Pancreas (tissue), 10 donors: ENCODE data around the gene BPIFB6. TPM values are rescaled to one million over a fixed set of nuclear protein-coding genes. Genes with fewer than 3 reads are reported as not detected.

Source experiments
- ATAC-seq, 4 donors: fragments of 200-7000 bp; cut with Tn5 transposase; one replicate each; pipeline versions ENCODE4 v1.8.0 to v1.9.1; 2020; ENCODE audit warnings: mild to moderate bottlenecking in 4 of 4, moderate library complexity in 4 of 4
- DNase-seq, 6 donors: peaks; one replicate each; pipeline ENCODE4 v3.0.0-alpha.2; 2020
- FAIRE-seq: peaks from 2 replicates; lab custom pipeline; 2012; peaks lifted over from hg19 to GRCh38; lab: Jason Lieb, UNC
- H3K27ac ChIP-seq, 4 donors: fragments of 200-600 bp; sonication (generic); 1 replicate in 3 of 4; 2 replicates in 1 of 4; pipeline versions ENCODE4 v1.5.0 to v1.8.0; 2020
- H3K27me3 ChIP-seq, 4 donors: fragments of 200-600 bp; one replicate each; pipeline ENCODE4 v1.8.0; 2021
- H3K36me3 ChIP-seq, 3 donors: fragments of 200-600 bp; sonication (generic) in 1 of 3; one replicate each; pipeline versions ENCODE4 v1.5.0 to v1.8.0; 2020 to 2021
- H3K4me1 ChIP-seq, 3 donors: fragments of 200-600 bp; one replicate each; pipeline ENCODE4 v1.8.0; 2021
- H3K4me3 ChIP-seq, 4 donors: fragments of 200-600 bp; sonication (generic) in 2 of 4; one replicate each; pipeline versions ENCODE4 v1.5.0 to v1.8.0; 2020 to 2021
- H3K9me3 ChIP-seq, 4 donors: fragments of 200-600 bp; one replicate each; pipeline ENCODE4 v1.8.0; 2021
- WGBS, 2 donors: extraction: QIAGEN DNeasy Blood & Tissue Kit; methylation state at CpG; one replicate each; pipeline ENCODE4 v1.1.7; 2013; 5-methylcytosine and 5-hydroxymethylcytosine counted together
- intact Hi-C, 3 donors: fragments of 100-400 bp; cut with DNase I; formaldehyde crosslinking; loops; one replicate each; pipeline versions ENCODE4 v1.11.1 to v1.14.2; 2022
- polyA plus RNA-seq, 2 donors: library from polyadenylated mRNA; stranded (reverse); fragments of 200-250 nt; gene quantifications; one replicate each; pipeline ENCODE4 v1.2.3, GENCODE V29; 2013
- total RNA-seq, 6 donors: library from RNA; stranded (reverse); fragmentation: NEBNext Ultra II Directional in 4 of 6; extraction: Animal tissue kit (Norgen Biotek cat#: 25700) in 4 of 6; gene quantifications; one replicate each; pipeline versions ENCODE4 v1.2.1 to v1.2.4, GENCODE V29; 2021 to 2023
- TF ChIP-seq, protein P1 (sequence below), 4 donors: fragments of 200-600 bp; sonication (generic) in 3 of 4; IDR thresholded peaks; one replicate each; pipeline versions ENCODE4 v1.5.0 to v1.8.0; 2021; ENCODE audit warnings: antibody characterized with exemption in 4 of 4
- donor health status: healthy with polysubstance abuse.
- donor health status: DM: no; HTN: no; CAD: no; lungs with moderate emphysema.
- donor health status: DM: no; HTN: no; CAD: no.
- donor health status: control.
- donor health status: control.
- donor health status: Bipolar disorder and iron deficiency.
- donor health status: DM: yes; HTN: yes; CAD: no.
- donor health status: DM: no; HTN: no; CAD: no.
- donor health status: DM: no; HTN: no; CAD: no.
- donor health status: DM: yes; HTN: yes; CAD: no.

The BPIFB6 gene
- total and polyA plus RNA-seq, 8 donors = not detected

DNA sequence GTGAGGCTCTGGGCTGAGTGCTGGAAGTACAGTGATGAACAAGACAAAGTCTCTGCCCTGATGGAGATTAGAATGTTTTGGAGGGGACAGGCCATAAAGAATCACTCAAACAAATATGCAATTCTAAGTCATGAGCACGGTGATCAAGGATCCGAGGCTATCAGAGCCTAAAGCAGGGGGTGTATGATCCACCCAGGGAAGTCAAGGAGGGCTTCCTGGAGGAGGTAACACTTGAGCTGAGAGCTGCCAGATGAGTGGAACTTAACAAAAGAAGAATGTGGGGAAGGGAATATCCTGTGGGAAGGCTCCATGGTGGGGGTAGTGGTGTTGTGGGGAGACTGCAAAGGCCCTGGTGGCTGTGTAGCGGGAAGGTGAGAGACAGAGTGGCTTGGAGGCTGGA, 60.2 kb downstream of the BPIFB6 start:
- Histone ChIP-seq H3K36me3 (no peaks in the 10 kb centered on the region), H3K27ac (no peak overlapping the region), H3K9me3 (no peaks in the 10 kb centered on the region), H3K27me3 (no peaks in the 10 kb centered on the region), H3K4me3 (no peak overlapping the region), H3K4me1 (no peaks in the 10 kb centered on the region)
- DNase-seq (no peak), FAIRE-seq (no peak), ATAC-seq (no peak)
- TF ChIP-seq, protein P1, sequence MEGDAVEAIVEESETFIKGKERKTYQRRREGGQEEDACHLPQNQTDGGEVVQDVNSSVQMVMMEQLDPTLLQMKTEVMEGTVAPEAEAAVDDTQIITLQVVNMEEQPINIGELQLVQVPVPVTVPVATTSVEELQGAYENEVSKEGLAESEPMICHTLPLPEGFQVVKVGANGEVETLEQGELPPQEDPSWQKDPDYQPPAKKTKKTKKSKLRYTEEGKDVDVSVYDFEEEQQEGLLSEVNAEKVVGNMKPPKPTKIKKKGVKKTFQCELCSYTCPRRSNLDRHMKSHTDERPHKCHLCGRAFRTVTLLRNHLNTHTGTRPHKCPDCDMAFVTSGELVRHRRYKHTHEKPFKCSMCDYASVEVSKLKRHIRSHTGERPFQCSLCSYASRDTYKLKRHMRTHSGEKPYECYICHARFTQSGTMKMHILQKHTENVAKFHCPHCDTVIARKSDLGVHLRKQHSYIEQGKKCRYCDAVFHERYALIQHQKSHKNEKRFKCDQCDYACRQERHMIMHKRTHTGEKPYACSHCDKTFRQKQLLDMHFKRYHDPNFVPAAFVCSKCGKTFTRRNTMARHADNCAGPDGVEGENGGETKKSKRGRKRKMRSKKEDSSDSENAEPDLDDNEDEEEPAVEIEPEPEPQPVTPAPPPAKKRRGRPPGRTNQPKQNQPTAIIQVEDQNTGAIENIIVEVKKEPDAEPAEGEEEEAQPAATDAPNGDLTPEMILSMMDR (IDR thresholded peaks at IDR 0.05) = no peak
- WGBS, 2 donors = 75 to 90% methylated on average over 3 of the region's 3 CpGs
- intact Hi-C loops = loop anchor here in 2 of 3 donors (5.0 to 10.0 kb wide), 5 partner anchors 113 to 307 kb away; no protein-coding TSS in a partner anchor

DNA sequence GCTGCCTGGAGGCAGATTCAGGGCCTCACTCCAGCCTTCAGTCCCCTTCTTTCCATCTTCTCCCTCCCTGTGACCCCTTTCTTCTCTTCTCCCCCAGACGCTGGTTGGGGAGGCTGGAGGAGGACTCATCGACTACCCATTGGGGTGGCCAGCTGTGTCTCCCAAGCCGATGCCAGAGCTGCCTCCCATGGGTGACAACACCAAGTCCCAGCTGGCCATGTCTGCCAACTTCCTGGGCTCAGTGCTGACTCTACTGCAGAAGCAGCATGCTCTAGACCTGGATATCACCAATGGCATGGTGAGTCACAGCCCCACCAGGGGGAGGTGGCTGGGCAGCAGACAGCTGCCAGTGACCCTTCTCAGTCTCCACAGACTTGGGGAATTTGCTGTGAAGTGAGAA, 60.9 kb downstream of the BPIFB6 start:
- no peak for ATAC-seq
- Histone ChIP-seq H3K4me1 (no peaks in the 10 kb centered on the region), H3K4me3 (no peak overlapping the region), H3K9me3 (no peaks in the 10 kb centered on the region), H3K27ac (no peak overlapping the region), H3K36me3 (no peaks in the 10 kb centered on the region), H3K27me3 (no peaks in the 10 kb centered on the region)
- intact Hi-C loops = loop anchor here in 2 of 3 donors (5.0 to 10.0 kb wide), 5 partner anchors 112 to 308 kb away; no protein-coding TSS in a partner anchor
- no peak for FAIRE-seq
- TF ChIP-seq, protein P1 (IDR thresholded peaks at IDR 0.05) = no peak
- no peak for DNase-seq
- 74 to 77% methylated on average over 3 of the region's 3 CpGs for WGBS, 2 donors

DNA sequence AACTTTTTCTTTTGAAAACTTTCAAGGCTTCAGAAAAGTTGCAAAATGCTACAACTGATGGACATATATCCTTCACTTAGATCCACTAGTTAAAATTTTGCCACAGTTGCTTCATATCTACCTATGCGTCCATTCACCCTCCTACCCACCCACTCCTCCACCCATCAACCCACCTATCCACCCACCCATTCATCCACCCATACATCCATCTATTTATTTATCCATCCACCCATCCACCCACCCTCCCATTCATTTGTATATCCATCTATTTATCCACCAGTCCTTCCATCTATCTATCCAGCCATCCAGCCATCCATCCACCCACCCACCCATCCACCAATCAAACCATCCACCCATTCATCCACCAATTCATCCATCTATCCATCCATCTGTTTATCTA, 61.6 kb downstream of the BPIFB6 start:
- TF ChIP-seq, protein P1 (IDR thresholded peaks at IDR 0.05) = no peak
- FAIRE-seq (no peak), DNase-seq (no peak), ATAC-seq (no peak)
- H3K36me3 ChIP-seq = no peaks in the 10 kb centered on the region
- H3K4me3 ChIP-seq = no peak overlapping the region
- intact Hi-C loops = loop anchor here in 2 of 3 donors (5.0 to 10.0 kb wide), 5 partner anchors 112 to 308 kb away; no protein-coding TSS in a partner anchor
- no peaks in the 10 kb centered on the region for H3K4me1 ChIP-seq
- no peaks in the 10 kb centered on the region for H3K9me3 ChIP-seq
- 51 to 60% methylated on average over 1 of the region's 1 CpG for WGBS, 2 donors
- no peaks in the 10 kb centered on the region for H3K27me3 ChIP-seq
- H3K27ac ChIP-seq = no peak overlapping the region

DNA sequence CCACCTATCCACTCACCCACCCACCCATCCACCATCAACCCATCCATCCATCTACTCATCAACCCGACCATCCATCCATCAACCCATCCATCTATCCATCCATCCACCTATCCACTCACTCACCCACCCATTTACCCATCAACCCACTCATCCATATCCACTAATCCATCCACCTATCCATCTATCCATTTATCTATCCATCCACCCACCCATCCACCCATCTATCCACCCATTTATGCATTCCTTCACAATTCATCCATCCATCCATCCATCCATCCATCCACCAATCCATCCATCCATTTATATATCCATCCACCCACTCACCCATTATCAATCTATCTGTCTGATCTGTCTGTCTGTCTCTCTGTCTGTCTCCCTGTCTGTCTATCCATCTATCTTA, 62.1 kb downstream of the BPIFB6 start:
- 0 to 34% methylated on average over 1 of the region's 1 CpG for WGBS, 2 donors
- ATAC-seq = no peak
- Histone ChIP-seq H3K9me3 (no peaks in the 10 kb centered on the region), H3K4me3 (no peak overlapping the region), H3K36me3 (no peaks in the 10 kb centered on the region), H3K27ac (no peak overlapping the region), H3K27me3 (no peaks in the 10 kb centered on the region), H3K4me1 (no peaks in the 10 kb centered on the region)
- intact Hi-C loops = loop anchor here in 2 of 3 donors (5.0 to 10.0 kb wide), 5 partner anchors 111 to 309 kb away; no protein-coding TSS in a partner anchor
- no peak for FAIRE-seq
- no peak for DNase-seq
- TF ChIP-seq, protein P1 (IDR thresholded peaks at IDR 0.05) = no peak

Other genes starting within 250 kb of the BPIFB6 start
- 10 to 100 TPM; 20.6 to 46.7 (median 32.6) TPM for gene MAPRE1, start 211.7 kb upstream of the BPIFB6 start, total RNA-seq
- gene MAPRE1, start 211.7 kb upstream of the BPIFB6 start, polyA plus RNA-seq = 10 to 100 TPM; 12.4 to 32.0 TPM
- under 1 TPM in 5 of 6 donors, not detected in 1; 0.12 to 0.35 (median 0.19) TPM for gene EFCAB8, start 172.7 kb upstream of the BPIFB6 start, total RNA-seq
- gene EFCAB8, start 172.7 kb upstream of the BPIFB6 start, polyA plus RNA-seq = under 1 TPM; 0.14 to 0.19 TPM
- gene SUN5, start 27.2 kb upstream of the BPIFB6 start, total RNA-seq = not detected
- gene SUN5, start 27.2 kb upstream of the BPIFB6 start, polyA plus RNA-seq = not detected
- gene BPIFB2, start 23.9 kb upstream of the BPIFB6 start, total RNA-seq = under 1 TPM in 1 of 6 donors, not detected in 5; 0.16 TPM
- under 1 TPM in 1 of 2 donors, not detected in 1; 0.05 TPM for gene BPIFB2, start 23.9 kb upstream of the BPIFB6 start, polyA plus RNA-seq
- not detected for gene BPIFB3, start 22.3 kb downstream of the BPIFB6 start, total RNA-seq
- gene BPIFB3, start 22.3 kb downstream of the BPIFB6 start, polyA plus RNA-seq = not detected
- gene BPIFB4, start 48.0 kb downstream of the BPIFB6 start, total RNA-seq = not detected
- not detected for gene BPIFB4, start 48.0 kb downstream of the BPIFB6 start, polyA plus RNA-seq
- not detected for gene BPIFA2, start 136.5 kb downstream of the BPIFB6 start, total RNA-seq
- not detected for gene BPIFA2, start 136.5 kb downstream of the BPIFB6 start, polyA plus RNA-seq
- gene BPIFA3, start 185.7 kb downstream of the BPIFB6 start, total RNA-seq = not detected
- not detected for gene BPIFA3, start 185.7 kb downstream of the BPIFB6 start, polyA plus RNA-seq
- not detected for gene BPIFA1, start 204.3 kb downstream of the BPIFB6 start, total RNA-seq
- not detected for gene BPIFA1, start 204.3 kb downstream of the BPIFB6 start, polyA plus RNA-seq